Adrenal gland (tissue), 12 donors: ENCODE data around the gene PTBP1. TPM values are rescaled to one million over a fixed set of nuclear protein-coding genes. Genes with fewer than 3 reads are reported as not detected.

Source experiments
- DNase-seq, 7 donors: peaks; one replicate each; pipeline ENCODE4 v3.0.0-alpha.2; 2019 to 2020
- H3K27ac ChIP-seq, 5 donors: fragments of 200-600 bp; sonication (generic) in 4 of 5; 1 replicate in 3 of 5; 2 replicates in 2 of 5; pipeline versions ENCODE4 v1.5.1 to v1.8.0; 2016 to 2020; ENCODE audit warnings: mild to moderate bottlenecking in 1 of 5
- H3K27me3 ChIP-seq: fragments of 200-600 bp; 2 replicates; pipeline ENCODE4 v1.8.0; 2021
- H3K36me3 ChIP-seq, 2 donors: fragments of 200-600 bp; replicated peaks in 1 of 2; 1 replicate in 1 of 2; 2 replicates in 1 of 2; pipeline versions ENCODE4 v1.5.1 to v1.8.0; 2018 to 2022
- H3K4me1 ChIP-seq, 2 donors: fragments of 200-600 bp; replicated peaks in 1 of 2; 1 replicate in 1 of 2; 2 replicates in 1 of 2; pipeline versions ENCODE4 v1.5.1 to v1.8.0; 2018 to 2021
- H3K4me3 ChIP-seq, 4 donors: fragments of 200-600 bp; sonication (generic) in 3 of 4; one replicate each; pipeline ENCODE4 v1.5.1; 2016 to 2018
- H3K9me3 ChIP-seq, 3 donors: fragments of 200-600 bp; sonication (generic) in 1 of 3; replicated peaks in 1 of 3; 1 replicate in 2 of 3; 2 replicates in 1 of 3; pipeline versions ENCODE4 v1.5.1 to v1.8.0; 2016 to 2021
- CTCF ChIP-seq, 6 experiments: fragments of 450-650 bp in 4 of 6; fragments of 200-600 bp in 2 of 6; sonication (generic) in 1 of 6; IDR thresholded peaks; 1 replicate in 5 of 6; 2 replicates in 1 of 6; pipeline versions ENCODE4 v1.5.1 to v1.8.0; 2016 to 2021; ENCODE audit warnings: antibody characterized with exemption in 6 of 6, mild to moderate bottlenecking in 2 of 6, moderate library complexity in 1 of 6
- POLR2A ChIP-seq, 2 donors: fragments of 450-650 bp; IDR thresholded peaks; one replicate each; pipeline ENCODE4 v1.6.1; 2017; ENCODE audit warnings: antibody characterized with exemption in 2 of 2, mild to moderate bottlenecking in 2 of 2, moderate library complexity in 1 of 2
- WGBS, 4 donors: extraction: QIAGEN DNeasy Blood & Tissue Kit in 2 of 4; methylation state at CpG; one replicate each; pipeline versions ENCODE4 v1.1.5 to v1.1.7; 2013 to 2017; 5-methylcytosine and 5-hydroxymethylcytosine counted together
- intact Hi-C, 2 donors: fragments of 100-400 bp; cut with DNase I; formaldehyde crosslinking; loops; one replicate each; pipeline versions ENCODE4 v1.14.1 to v1.15.0; 2022 to 2023
- polyA plus RNA-seq, 3 donors: library from polyadenylated mRNA; stranded (reverse); fragments of 200-250 nt in 2 of 3; fragments of 350-450 nt in 1 of 3; fragmentation: Illumina TruSeq in 1 of 3; extraction: RNeasy Lipid Tissue Mini Kit (QIAGEN cat#74804) in 1 of 3; gene quantifications; one replicate each; pipeline ENCODE4 v1.2.3, GENCODE V29; 2013 to 2014
- total RNA-seq, 9 donors: library from RNA; depleted of rRNA in 4 of 9; stranded (reverse); fragments of >200 nt in 4 of 9; fragments of 120-200 nt in 1 of 9; fragmentation: NEBNext Ultra II Directional in 1 of 9; extraction: Animal tissue kit (Norgen Biotek cat#: 25700) in 1 of 9; gene quantifications; one replicate each; pipeline versions ENCODE4 v1.1.0 to v1.2.4, GENCODE V29; 2013 to 2023
- donor health status: healthy with polysubstance abuse.
- donor health status: Bipolar disorder and iron deficiency.
- donor health status: DM: yes; HTN: yes; CAD: no.
- donor health status: DM: no; HTN: no; CAD: no.
- donor health status: DM: no; HTN: no; CAD: no.
- donor health status: DM: yes; HTN: yes; CAD: no.

PTBP1 gene
- total and polyA plus RNA-seq, 12 donors: 64.6 to 236 (median 146) TPM

DNA sequence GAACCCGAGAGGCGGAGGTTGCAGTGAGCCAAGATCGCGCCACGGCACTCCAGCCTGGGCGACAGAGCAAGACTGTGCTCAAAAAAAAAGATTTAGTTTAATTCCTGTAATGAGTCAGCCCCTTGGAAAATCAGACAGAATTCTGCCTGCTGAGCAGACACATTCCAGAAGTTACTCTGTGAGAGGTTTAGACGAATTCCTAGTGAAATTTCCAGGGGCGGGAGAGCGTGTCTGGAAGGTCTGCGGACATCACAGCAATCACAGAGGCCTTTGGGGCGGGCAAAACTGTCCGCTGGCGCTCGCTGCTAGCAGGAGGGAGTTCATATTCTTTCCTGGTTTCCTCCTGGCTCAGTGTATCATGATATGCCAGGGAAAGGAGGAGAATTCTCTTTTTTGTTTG lies 28.8 kb upstream of the PTBP1 start:
- intact Hi-C loops: loop anchor here in 1 of 2 donors (10.0 kb wide), 1 partner anchor 206 kb away; no protein-coding TSS in a partner anchor
- 69 to 76% (median 73%) methylated on average over 14 of the region's 14 CpGs for WGBS, 4 donors
- no peak for DNase-seq
- Histone ChIP-seq H3K36me3 (no peaks in the 10 kb centered on the region), H3K27ac (peak overlapping the region in 1 of 5 donors; percentile 53), H3K4me1 (no peaks in the 10 kb centered on the region), H3K27me3 (no peaks in the 10 kb centered on the region), H3K4me3 (no peak overlapping the region), H3K9me3 (no peaks in the 10 kb centered on the region)
- TF ChIP-seq CTCF (IDR thresholded peaks at IDR 0.05) (no peak), POLR2A (IDR thresholded peaks at IDR 0.05) (no peak)

- 66 to 71% (median 69%) methylated on average over 5 to 6 of the region's 6 CpGs for WGBS, 4 donors
- Histone ChIP-seq H3K36me3 (no peaks in the 10 kb centered on the region), H3K9me3 (no peaks in the 10 kb centered on the region), H3K27me3 (no peaks in the 10 kb centered on the region), H3K4me3 (no peak overlapping the region), H3K27ac (no peak overlapping the region), H3K4me1 (no peaks in the 10 kb centered on the region)
- intact Hi-C loops: loop anchor here (5.0 to 10.0 kb wide), 4 partner anchors 85 to 225 kb away; partner anchors contain the start of genes CFD (in 1 of the 2), ELANE (in 1 of the 2) and KISS1R (in 1 of the 2)
- no peak for DNase-seq
- TF ChIP-seq POLR2A (IDR thresholded peaks at IDR 0.05) (no peak), CTCF (IDR thresholded peaks at IDR 0.05) (no peak)
Observed at GRCh38 chr19:769616-770015, 27.6 kb upstream of the PTBP1 start.

DNA sequence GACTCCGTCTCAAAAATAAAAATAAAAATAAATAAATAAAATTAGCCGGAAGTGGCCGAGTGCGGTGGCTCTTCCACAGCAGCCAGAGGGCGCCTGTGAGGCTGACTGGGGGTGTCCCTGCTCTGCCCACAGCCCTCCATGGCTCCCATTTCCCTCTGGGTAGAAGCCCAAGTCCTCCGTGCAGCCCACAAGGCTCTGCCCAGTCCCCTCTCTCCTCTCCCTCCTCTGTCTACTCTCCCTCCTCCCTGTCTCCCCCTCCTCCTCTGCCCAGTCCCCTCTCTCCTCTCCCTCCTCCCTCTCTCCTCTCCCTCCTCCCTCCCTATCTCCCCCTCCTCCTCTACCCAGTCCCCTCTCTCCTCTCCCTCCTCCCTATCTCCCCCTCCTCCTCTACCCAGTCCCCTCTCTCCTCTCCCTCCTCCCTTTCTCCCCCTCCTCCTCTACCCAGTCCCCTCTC lies 25.9 kb upstream of the PTBP1 start:
- 16 to 31% (median 23%) methylated on average over 6 of the region's 6 CpGs for WGBS, 4 donors
- intact Hi-C loops: loop anchor here (5.0 to 10.0 kb wide), 3 partner anchors 83 to 223 kb away; partner anchors contain the start of genes CFD (in 1 of the 2), ELANE (in 1 of the 2) and KISS1R (in 1 of the 2)
- TF ChIP-seq POLR2A (IDR thresholded peaks at IDR 0.05) (no peak), CTCF (IDR thresholded peaks at IDR 0.05) (peak; percentile 18 to 54 (median 48))

DNA sequence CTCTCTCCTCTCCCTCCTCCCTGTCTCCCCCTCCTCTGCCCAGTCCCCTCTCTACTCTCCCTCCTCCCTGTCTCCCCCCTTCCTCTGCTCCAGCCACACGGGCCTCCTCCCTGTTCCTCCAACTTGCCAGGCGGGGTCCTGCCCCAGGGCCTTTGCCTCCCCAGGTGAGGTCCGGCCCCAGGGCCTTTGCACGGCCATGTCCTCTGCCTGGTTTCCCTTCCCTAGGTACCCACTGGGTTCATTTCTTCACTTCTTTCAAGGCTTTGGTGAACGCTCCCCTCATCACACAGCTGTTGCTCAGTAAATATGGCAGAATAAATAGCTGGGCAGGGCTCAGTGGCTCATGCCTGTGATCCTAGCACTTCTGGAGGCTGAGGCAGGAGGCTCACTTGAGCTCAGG lies 25.2 kb upstream of the PTBP1 start:
- WGBS, 4 donors: 80 to 85% (median 82%) methylated on average over 5 of the region's 5 CpGs
- H3K4me1 ChIP-seq: no peaks in the 10 kb centered on the region
- H3K36me3 ChIP-seq: no peaks in the 10 kb centered on the region
- no peak overlapping the region for H3K4me3 ChIP-seq
- no peaks in the 10 kb centered on the region for H3K9me3 ChIP-seq
- TF ChIP-seq POLR2A (IDR thresholded peaks at IDR 0.05) (no peak), CTCF (IDR thresholded peaks at IDR 0.05) (no peak)
- no peaks in the 10 kb centered on the region for H3K27me3 ChIP-seq
- intact Hi-C loops: loop anchor here (2.0 to 10.0 kb wide), 4 partner anchors 83 to 223 kb away; partner anchors contain the start of genes CFD (in 1 of the 2), ELANE (in 1 of the 2) and KISS1R (in 1 of the 2)
- H3K27ac ChIP-seq: no peak overlapping the region
- DNase-seq: no peak

More for the DNA sequence above, 25.9 kb upstream of the PTBP1 start:
- no peaks in the 10 kb centered on the region for H3K36me3 ChIP-seq
- H3K27me3 ChIP-seq: no peaks in the 10 kb centered on the region
- peak in 1 of 7 donors; percentile 52 for DNase-seq
- no peak overlapping the region for H3K4me3 ChIP-seq
- no peaks in the 10 kb centered on the region for H3K4me1 ChIP-seq
- H3K9me3 ChIP-seq: no peaks in the 10 kb centered on the region
- no peak overlapping the region for H3K27ac ChIP-seq
